SK-N-SH treated with all-trans-retinoic acid at 6 μM for 48 hours (cell line): ENCODE data around the gene SLC27A4.

Source experiments
- ATAC-seq: fragments of 200-7000 bp; cut with Tn5 transposase; 3 replicates; pipeline ENCODE4 v1.9.1; 2020; ENCODE audit warnings: mild to moderate bottlenecking, moderate library complexity
- CSDC2 ChIP-seq: fragments of 250-450 bp; sonication (Bioruptor Pico); IDR thresholded peaks from 2 replicates; pipeline ENCODE4 v1.5.0; 2020; ENCODE audit warnings: mild to moderate bottlenecking, moderate library complexity
- ESRRG ChIP-seq: fragments of 250-450 bp; sonication (Bioruptor Pico); IDR thresholded peaks from 2 replicates; pipeline ENCODE4 v1.6.1; 2021; ENCODE audit warnings: mild to moderate bottlenecking
- ISL1 ChIP-seq: fragments of 250-450 bp; sonication (Bioruptor Pico); IDR thresholded peaks from 2 replicates; pipeline ENCODE4 v2.1.2; 2022; ENCODE audit warnings: mild to moderate bottlenecking, moderate library complexity
- OSR1 ChIP-seq: fragments of 250-450 bp; sonication (Bioruptor Pico); IDR thresholded peaks from 2 replicates; pipeline ENCODE4 v1.8.0; 2022; ENCODE audit warnings: moderate library complexity, mild to moderate bottlenecking, inconsistent platforms
- RARB ChIP-seq: fragments of 250-450 bp; sonication (Bioruptor Pico); IDR thresholded peaks from 2 replicates; pipeline ENCODE4 v1.8.0; 2021; ENCODE audit warnings: mild to moderate bottlenecking, moderate library complexity
- SNAI2 ChIP-seq: fragments of 250-450 bp; sonication (Bioruptor Pico); IDR thresholded peaks from 2 replicates; pipeline ENCODE4 v1.5.0; 2020; ENCODE audit warnings: mild to moderate bottlenecking, moderate library complexity
- TCF4 ChIP-seq: fragments of 250-450 bp; sonication (Bioruptor Pico); IDR thresholded peaks from 2 replicates; pipeline ENCODE4 v1.8.0; 2021; ENCODE audit warnings: mild to moderate bottlenecking, moderate library complexity, borderline replicate concordance
- ZC3H10 ChIP-seq: fragments of 250-450 bp; sonication (Bioruptor Pico); IDR thresholded peaks from 2 replicates; pipeline ENCODE4 v1.5.1; 2021; ENCODE audit warnings: mild to moderate bottlenecking, moderate library complexity
- ZFP3 ChIP-seq: fragments of 250-450 bp; sonication (Bioruptor Pico); IDR thresholded peaks from 2 replicates; pipeline ENCODE4 v1.5.0; 2020; ENCODE audit warnings: mild to moderate bottlenecking, moderate library complexity
- ZNF565 ChIP-seq: fragments of 450-650 bp; formaldehyde crosslinking; conservative IDR thresholded peaks from 2 replicates; pipeline ENCODE4 v1.5.0; 2020; ENCODE audit warnings: low read depth, mild to moderate bottlenecking, moderate library complexity
- ZNF70 ChIP-seq: fragments of 450-650 bp; formaldehyde crosslinking; IDR thresholded peaks from 2 replicates; pipeline ENCODE4 v1.5.0; 2020; ENCODE audit warnings: mild to moderate bottlenecking, moderate library complexity
- ZNF8 ChIP-seq: fragments of 450-650 bp; formaldehyde crosslinking; IDR thresholded peaks from 2 replicates; pipeline ENCODE4 v1.5.0; 2020; ENCODE audit warnings: mild to moderate bottlenecking, moderate library complexity
- TF ChIP-seq, protein P1 (sequence below): fragments of 250-450 bp; sonication (Bioruptor Pico); IDR thresholded peaks from 2 replicates; pipeline ENCODE4 v1.8.0; 2021; ENCODE audit warnings: low read depth, mild to moderate bottlenecking, moderate library complexity, borderline replicate concordance
- TF ChIP-seq, protein P2 (sequence below): fragments of 250-450 bp; sonication (Bioruptor Pico); IDR thresholded peaks from 2 replicates; pipeline ENCODE4 v1.5.1; 2020; ENCODE audit warnings: low read depth, mild to moderate bottlenecking, moderate library complexity
- TF ChIP-seq, protein P3 (sequence below): fragments of 250-450 bp; sonication (Bioruptor Pico); IDR thresholded peaks from 2 replicates; pipeline ENCODE4 v1.5.1; 2021; ENCODE audit warnings: mild to moderate bottlenecking, moderate library complexity
- TF ChIP-seq, protein P4 (sequence below): fragments of 250-450 bp; sonication (Bioruptor Pico); IDR thresholded peaks from 2 replicates; pipeline ENCODE4 v1.5.0; 2020; ENCODE audit warnings: mild to moderate bottlenecking, moderate library complexity
- TF ChIP-seq, protein P5 (sequence below): fragments of 250-450 bp; sonication (Bioruptor Pico); IDR thresholded peaks from 2 replicates; pipeline ENCODE4 v1.8.0; 2020; ENCODE audit warnings: mild to moderate bottlenecking, moderate library complexity, borderline replicate concordance

The SLC27A4 gene

DNA sequence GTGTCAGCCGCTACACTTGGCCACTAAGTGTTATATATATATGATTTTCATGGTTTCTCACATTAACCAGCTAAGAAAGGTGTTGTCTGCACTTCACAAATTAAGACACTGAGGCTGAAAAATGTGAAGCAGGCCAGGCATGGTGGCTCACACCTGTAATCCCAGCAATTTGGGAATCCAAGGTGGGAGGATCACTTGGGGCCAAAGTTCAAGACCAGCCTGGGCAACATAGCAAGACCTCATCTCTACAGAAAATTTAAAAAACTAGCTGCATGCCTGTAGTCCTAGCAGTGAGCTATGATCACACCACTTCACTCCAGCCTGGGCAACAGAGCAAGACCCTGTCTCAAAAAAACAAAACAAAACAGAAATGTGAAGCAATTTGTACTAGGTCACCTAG is 15.9 kb upstream of the SLC27A4 start:
- TF ChIP-seq ZNF70 (no peak), ZNF8 (CRISPR knock-in tag) (no peak), ZFP3 (CRISPR knock-in tag) (no peak), OSR1 (CRISPR knock-in tag) (no peak)
- TF ChIP-seq, protein P1, sequence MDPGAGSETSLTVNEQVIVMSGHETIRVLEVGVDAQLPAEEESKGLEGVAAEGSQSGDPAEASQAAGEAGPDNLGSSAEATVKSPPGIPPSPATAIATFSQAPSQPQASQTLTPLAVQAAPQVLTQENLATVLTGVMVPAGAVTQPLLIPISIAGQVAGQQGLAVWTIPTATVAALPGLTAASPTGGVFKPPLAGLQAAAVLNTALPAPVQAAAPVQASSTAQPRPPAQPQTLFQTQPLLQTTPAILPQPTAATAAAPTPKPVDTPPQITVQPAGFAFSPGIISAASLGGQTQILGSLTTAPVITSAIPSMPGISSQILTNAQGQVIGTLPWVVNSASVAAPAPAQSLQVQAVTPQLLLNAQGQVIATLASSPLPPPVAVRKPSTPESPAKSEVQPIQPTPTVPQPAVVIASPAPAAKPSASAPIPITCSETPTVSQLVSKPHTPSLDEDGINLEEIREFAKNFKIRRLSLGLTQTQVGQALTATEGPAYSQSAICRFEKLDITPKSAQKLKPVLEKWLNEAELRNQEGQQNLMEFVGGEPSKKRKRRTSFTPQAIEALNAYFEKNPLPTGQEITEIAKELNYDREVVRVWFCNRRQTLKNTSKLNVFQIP (CRISPR knock-in tag): no peak
- no peak for ATAC-seq

DNA sequence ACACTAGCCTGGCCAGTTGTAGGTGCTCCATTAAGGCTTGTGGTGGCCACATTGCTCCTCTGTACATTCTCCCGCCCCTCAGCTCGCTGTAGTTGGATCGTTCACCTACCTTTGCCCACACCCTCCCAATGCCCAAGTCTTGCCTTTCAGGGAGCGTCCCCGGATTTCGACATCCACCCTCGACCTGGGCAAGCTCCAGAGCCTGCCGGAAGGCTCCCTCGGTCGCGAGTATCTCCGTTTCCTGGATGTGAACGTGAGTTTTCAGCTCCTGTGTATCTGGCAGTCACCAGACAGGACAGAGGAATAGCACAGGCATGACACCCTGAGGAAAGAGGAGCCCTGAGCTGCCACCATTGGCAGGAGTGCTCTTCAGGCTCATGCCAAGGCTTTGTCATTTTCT is 14.7 kb upstream of the SLC27A4 start:
- TF ChIP-seq, protein P2, sequence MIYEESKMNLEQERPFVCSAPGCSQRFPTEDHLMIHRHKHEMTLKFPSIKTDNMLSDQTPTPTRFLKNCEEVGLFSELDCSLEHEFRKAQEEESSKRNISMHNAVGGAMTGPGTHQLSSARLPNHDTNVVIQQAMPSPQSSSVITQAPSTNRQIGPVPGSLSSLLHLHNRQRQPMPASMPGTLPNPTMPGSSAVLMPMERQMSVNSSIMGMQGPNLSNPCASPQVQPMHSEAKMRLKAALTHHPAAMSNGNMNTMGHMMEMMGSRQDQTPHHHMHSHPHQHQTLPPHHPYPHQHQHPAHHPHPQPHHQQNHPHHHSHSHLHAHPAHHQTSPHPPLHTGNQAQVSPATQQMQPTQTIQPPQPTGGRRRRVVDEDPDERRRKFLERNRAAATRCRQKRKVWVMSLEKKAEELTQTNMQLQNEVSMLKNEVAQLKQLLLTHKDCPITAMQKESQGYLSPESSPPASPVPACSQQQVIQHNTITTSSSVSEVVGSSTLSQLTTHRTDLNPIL (CRISPR knock-in tag): no peak
- TF ChIP-seq ZNF8 (CRISPR knock-in tag) (no peak), TCF4 (CRISPR knock-in tag) (no peak), CSDC2 (CRISPR knock-in tag) (no peak)
- TF ChIP-seq, protein P3, sequence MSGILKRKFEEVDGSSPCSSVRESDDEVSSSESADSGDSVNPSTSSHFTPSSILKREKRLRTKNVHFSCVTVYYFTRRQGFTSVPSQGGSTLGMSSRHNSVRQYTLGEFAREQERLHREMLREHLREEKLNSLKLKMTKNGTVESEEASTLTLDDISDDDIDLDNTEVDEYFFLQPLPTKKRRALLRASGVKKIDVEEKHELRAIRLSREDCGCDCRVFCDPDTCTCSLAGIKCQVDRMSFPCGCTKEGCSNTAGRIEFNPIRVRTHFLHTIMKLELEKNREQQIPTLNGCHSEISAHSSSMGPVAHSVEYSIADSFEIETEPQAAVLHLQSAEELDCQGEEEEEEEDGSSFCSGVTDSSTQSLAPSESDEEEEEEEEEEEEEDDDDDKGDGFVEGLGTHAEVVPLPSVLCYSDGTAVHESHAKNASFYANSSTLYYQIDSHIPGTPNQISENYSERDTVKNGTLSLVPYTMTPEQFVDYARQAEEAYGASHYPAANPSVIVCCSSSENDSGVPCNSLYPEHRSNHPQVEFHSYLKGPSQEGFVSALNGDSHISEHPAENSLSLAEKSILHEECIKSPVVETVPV (CRISPR knock-in tag): no peak

DNA sequence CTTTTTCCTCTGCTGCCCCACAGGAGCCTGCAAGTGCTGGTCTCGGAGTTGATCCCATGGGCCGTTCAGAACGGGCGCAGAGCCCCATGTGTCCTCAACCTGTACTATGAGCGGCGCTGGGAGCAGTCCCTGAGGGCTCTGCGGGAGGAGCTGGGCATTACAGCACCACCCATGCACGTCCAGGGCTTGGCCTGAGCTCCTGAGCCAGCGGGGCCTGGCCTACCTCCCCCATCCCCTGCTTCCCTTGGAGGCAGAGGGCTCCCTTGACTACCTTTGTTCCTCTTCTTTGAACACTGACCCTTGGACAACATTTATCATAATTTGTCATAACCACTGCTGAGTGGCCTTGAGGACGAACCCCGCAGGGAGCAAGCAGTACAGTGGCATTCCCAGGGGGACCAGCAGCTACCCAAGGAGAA is 6.9 kb upstream of the SLC27A4 start:
- ATAC-seq: no peak
- TF ChIP-seq, protein P1 (CRISPR knock-in tag): no peak
- no peak for TF ChIP-seq ZNF8 (CRISPR knock-in tag)
- TF ChIP-seq RARB (CRISPR knock-in tag): no peak
- TF ChIP-seq, protein P2 (CRISPR knock-in tag): no peak

More for the DNA sequence above, 14.7 kb upstream of the SLC27A4 start:
- no peak for ATAC-seq

DNA sequence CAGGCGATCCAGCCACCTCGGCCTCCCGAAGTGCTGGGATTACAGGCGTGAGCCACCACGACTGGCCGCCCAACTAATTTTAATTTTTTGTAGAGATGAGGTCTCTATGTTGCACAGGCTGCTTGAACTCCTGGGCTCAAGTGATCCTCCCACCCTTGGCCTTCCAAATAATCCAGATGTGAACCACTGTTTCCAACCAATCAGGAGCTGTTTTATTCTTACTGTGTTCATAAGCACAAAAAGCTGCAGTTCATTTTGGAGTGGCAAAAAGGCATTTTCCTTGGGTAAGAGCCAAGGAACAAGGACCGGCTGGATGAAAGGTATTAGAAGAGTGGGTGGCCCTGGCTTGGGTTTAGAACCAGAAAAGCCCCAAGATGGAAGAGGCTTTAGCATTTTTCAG is 5.2 kb upstream of the SLC27A4 start:
- no peak for ATAC-seq
- TF ChIP-seq, protein P3 (CRISPR knock-in tag): no peak
- TF ChIP-seq OSR1 (CRISPR knock-in tag) (no peak), ZC3H10 (CRISPR knock-in tag) (no peak), SNAI2 (no peak), ISL1 (no peak), RARB (CRISPR knock-in tag) (no peak), ZNF8 (CRISPR knock-in tag) (no peak), ESRRG (CRISPR knock-in tag) (no peak), ZNF565 (CRISPR knock-in tag) (no peak)
- TF ChIP-seq, protein P4, sequence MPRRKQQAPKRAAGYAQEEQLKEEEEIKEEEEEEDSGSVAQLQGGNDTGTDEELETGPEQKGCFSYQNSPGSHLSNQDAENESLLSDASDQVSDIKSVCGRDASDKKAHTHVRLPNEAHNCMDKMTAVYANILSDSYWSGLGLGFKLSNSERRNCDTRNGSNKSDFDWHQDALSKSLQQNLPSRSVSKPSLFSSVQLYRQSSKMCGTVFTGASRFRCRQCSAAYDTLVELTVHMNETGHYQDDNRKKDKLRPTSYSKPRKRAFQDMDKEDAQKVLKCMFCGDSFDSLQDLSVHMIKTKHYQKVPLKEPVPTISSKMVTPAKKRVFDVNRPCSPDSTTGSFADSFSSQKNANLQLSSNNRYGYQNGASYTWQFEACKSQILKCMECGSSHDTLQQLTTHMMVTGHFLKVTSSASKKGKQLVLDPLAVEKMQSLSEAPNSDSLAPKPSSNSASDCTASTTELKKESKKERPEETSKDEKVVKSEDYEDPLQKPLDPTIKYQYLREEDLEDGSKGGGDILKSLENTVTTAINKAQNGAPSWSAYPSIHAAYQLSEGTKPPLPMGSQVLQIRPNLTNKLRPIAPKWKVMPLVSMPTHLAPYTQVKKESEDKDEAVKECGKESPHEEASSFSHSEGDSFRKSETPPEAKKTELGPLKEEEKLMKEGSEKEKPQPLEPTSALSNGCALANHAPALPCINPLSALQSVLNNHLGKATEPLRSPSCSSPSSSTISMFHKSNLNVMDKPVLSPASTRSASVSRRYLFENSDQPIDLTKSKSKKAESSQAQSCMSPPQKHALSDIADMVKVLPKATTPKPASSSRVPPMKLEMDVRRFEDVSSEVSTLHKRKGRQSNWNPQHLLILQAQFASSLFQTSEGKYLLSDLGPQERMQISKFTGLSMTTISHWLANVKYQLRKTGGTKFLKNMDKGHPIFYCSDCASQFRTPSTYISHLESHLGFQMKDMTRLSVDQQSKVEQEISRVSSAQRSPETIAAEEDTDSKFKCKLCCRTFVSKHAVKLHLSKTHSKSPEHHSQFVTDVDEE (CRISPR knock-in tag): no peak
- TF ChIP-seq, protein P2 (CRISPR knock-in tag): no peak
- TF ChIP-seq, protein P1 (CRISPR knock-in tag): no peak
- TF ChIP-seq, protein P5, sequence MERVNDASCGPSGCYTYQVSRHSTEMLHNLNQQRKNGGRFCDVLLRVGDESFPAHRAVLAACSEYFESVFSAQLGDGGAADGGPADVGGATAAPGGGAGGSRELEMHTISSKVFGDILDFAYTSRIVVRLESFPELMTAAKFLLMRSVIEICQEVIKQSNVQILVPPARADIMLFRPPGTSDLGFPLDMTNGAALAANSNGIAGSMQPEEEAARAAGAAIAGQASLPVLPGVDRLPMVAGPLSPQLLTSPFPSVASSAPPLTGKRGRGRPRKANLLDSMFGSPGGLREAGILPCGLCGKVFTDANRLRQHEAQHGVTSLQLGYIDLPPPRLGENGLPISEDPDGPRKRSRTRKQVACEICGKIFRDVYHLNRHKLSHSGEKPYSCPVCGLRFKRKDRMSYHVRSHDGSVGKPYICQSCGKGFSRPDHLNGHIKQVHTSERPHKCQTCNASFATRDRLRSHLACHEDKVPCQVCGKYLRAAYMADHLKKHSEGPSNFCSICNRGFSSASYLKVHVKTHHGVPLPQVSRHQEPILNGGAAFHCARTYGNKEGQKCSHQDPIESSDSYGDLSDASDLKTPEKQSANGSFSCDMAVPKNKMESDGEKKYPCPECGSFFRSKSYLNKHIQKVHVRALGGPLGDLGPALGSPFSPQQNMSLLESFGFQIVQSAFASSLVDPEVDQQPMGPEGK (CRISPR knock-in tag): no peak
